Embryonic facial prominence (tissue), 1 donor: Measurements from ENCODE around the gene CDC16.
"Not testable (repeated sequence)": the region's sequence is repeated elsewhere in the genome, so short reads cannot be mapped to it uniquely, and the experiment has no call there.

Experiments used
- DNase-seq: peaks from one replicate; pipeline ENCODE4 v3.0.0-alpha.2; 2016; ENCODE audit errors: extremely low spot score

CDC16 gene

GRCh38 chr13:114261328-114261965 lies 26.8 kb downstream of the CDC16 start:
- no peak for DNase-seq

- no peak for DNase-seq
Observed at GRCh38 chr13:114263578-114263977, 28.9 kb downstream of the CDC16 start.

GRCh38 chr13:114264313-114264712 lies 29.6 kb downstream of the CDC16 start:
- not testable (repeated sequence) for DNase-seq

- no peak for DNase-seq
Observed at GRCh38 chr13:114264886-114265611, 30.4 kb downstream of the CDC16 start.

- DNase-seq = no peak
Observed at GRCh38 chr13:114266241-114266640, 31.5 kb downstream of the CDC16 start.

- no peak for DNase-seq
Observed at GRCh38 chr13:114268344-114269280, 33.9 kb downstream of the CDC16 start.

- no peak for DNase-seq
Observed at GRCh38 chr13:114269281-114269770, 34.6 kb downstream of the CDC16 start.

GRCh38 chr13:114272977-114273376 lies 38.3 kb downstream of the CDC16 start:
- no peak for DNase-seq

GRCh38 chr13:114275304-114275703 lies 40.6 kb downstream of the CDC16 start:
- DNase-seq = no peak

- no peak for DNase-seq
Observed at GRCh38 chr13:114279146-114279545, 44.4 kb downstream of the CDC16 start.

- no peak for DNase-seq
Observed at GRCh38 chr13:114279758-114280355, 45.2 kb downstream of the CDC16 start.

- peak; percentile 67 for DNase-seq
Observed at GRCh38 chr13:114281351-114282040, 46.8 kb downstream of the CDC16 start, which contains the start of gene UPF3A. Gene UPF3A (plus strand): TSS chr13:114281601. CDS start chr13:114281640, 39 bp downstream.

- peak; percentile 44 for DNase-seq
Observed at GRCh38 chr13:114282041-114282670, 47.5 kb downstream of the CDC16 start.

- no peak for DNase-seq
Observed at GRCh38 chr13:114283576-114283975, 48.9 kb downstream of the CDC16 start.

- no peak for DNase-seq
Observed at GRCh38 chr13:114284680-114285079, 50.0 kb downstream of the CDC16 start.

- no peak for DNase-seq
Observed at GRCh38 chr13:114285166-114285808, 50.6 kb downstream of the CDC16 start.

- DNase-seq = no peak
Observed at GRCh38 chr13:114286808-114287207, 52.1 kb downstream of the CDC16 start.

GRCh38 chr13:114288157-114288591 lies 53.5 kb downstream of the CDC16 start:
- no peak for DNase-seq

GRCh38 chr13:114296448-114296847 lies 61.8 kb downstream of the CDC16 start:
- no peak for DNase-seq

GRCh38 chr13:114296902-114297301 lies 62.2 kb downstream of the CDC16 start:
- DNase-seq = no peak
